Tibial artery (tissue), 4 donors: ENCODE results near the gene DPM2.

Source experiments
- DNase-seq, 2 donors: peaks; one replicate each; pipeline ENCODE4 v3.0.0-alpha.2; 2019
- H3K27ac ChIP-seq, 2 donors: fragments of 200-600 bp; sonication (generic) in 1 of 2; 1 replicate in 1 of 2; 2 replicates in 1 of 2; pipeline ENCODE4 v1.5.1; 2018 to 2019; ENCODE audit warnings: mild to moderate bottlenecking in 1 of 2
- H3K27me3 ChIP-seq, 2 donors: fragments of 200-600 bp; sonication (generic) in 1 of 2; one replicate each; pipeline versions ENCODE4 v1.5.1 to v1.6.0; 2016 to 2019
- H3K36me3 ChIP-seq, 3 donors: fragments of 200-600 bp; sonication (generic) in 2 of 3; one replicate each; pipeline ENCODE4 v1.5.1; 2016 to 2019; ENCODE audit warnings: mild to moderate bottlenecking in 2 of 3
- H3K4me1 ChIP-seq, 4 donors: fragments of 200-600 bp; sonication (generic) in 2 of 4; 1 replicate in 3 of 4; 2 replicates in 1 of 4; pipeline ENCODE4 v1.5.1; 2016 to 2019
- H3K4me3 ChIP-seq, 2 donors: fragments of 200-600 bp; sonication (generic) in 1 of 2; 1 replicate in 1 of 2; 2 replicates in 1 of 2; pipeline ENCODE4 v1.5.1; 2018 to 2019; ENCODE audit warnings: mild to moderate bottlenecking in 2 of 2
- H3K9me3 ChIP-seq, 3 donors: fragments of 200-600 bp; sonication (generic) in 1 of 3; one replicate each; pipeline ENCODE4 v1.5.1; 2016 to 2019
- intact Hi-C: fragments of 100-400 bp; cut with DNase I; formaldehyde crosslinking; loops from one replicate; pipeline ENCODE4 v1.15.0; 2023; ENCODE audit warnings: low total_unique reads
- TF ChIP-seq, protein P1 (sequence below), 2 experiments: fragments of 200-600 bp in 1 of 2; fragments of 450-650 bp in 1 of 2; IDR thresholded peaks; one replicate each; pipeline ENCODE4 v1.5.1; 2017 to 2019; ENCODE audit warnings: antibody characterized with exemption in 2 of 2, mild to moderate bottlenecking in 1 of 2, moderate library complexity in 1 of 2

The DPM2 gene

DNA sequence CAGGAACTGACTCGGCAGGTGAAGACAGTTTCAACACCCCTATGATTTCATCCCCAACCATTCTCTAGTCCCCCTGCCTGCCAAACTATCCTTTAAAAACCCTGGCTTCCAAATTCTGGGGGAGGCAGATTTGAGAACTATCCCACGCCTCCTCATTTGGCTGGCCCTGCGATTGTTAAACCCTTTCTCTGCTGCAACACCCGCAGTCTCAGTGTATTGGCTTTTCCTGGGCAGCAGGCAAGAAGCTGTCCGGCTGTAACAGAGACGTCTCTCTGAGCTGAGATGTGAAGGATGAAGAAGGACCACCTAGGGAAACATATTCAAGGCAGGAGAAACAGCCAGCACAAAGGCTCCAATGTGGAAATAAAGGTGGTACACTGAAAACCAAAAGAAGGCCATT, 44.8 kb downstream of the DPM2 start:
- Histone ChIP-seq H3K27ac (no peak overlapping the region), H3K36me3 (peaks cover 80 to 83% (median 81%) of the 10 kb centered on the region in 3 donors)
- intact Hi-C loops, result no loop called here

DNA sequence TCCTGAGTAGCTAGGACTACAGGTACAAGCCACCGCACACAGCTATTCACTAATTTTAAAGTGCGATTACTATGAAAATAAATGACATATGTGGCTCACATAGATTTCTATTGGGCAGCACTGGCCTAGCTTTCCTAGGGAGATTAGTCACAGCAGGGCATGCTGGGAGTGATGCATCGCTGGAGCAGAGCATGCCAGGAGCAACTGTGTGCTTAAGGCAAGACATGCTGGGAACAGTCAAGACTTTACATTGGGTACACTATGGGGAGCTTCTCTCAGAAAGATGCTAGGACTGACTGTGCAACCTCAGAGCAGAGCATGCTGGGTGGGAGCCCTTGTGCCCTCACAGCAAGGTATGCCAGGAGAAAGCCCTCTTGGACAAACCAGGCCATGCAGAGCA, 47.6 kb downstream of the DPM2 start:
- intact Hi-C loops, result no loop called here

More for the DNA sequence above, 44.8 kb downstream of the DPM2 start:
- Histone ChIP-seq H3K27me3 (no peaks in the 10 kb centered on the region), H3K4me1 (peaks cover 0 to 25% (median 20%) of the 10 kb centered on the region in 4 donors), H3K4me3 (no peak overlapping the region), H3K9me3 (no peaks in the 10 kb centered on the region)
- TF ChIP-seq, protein P1, sequence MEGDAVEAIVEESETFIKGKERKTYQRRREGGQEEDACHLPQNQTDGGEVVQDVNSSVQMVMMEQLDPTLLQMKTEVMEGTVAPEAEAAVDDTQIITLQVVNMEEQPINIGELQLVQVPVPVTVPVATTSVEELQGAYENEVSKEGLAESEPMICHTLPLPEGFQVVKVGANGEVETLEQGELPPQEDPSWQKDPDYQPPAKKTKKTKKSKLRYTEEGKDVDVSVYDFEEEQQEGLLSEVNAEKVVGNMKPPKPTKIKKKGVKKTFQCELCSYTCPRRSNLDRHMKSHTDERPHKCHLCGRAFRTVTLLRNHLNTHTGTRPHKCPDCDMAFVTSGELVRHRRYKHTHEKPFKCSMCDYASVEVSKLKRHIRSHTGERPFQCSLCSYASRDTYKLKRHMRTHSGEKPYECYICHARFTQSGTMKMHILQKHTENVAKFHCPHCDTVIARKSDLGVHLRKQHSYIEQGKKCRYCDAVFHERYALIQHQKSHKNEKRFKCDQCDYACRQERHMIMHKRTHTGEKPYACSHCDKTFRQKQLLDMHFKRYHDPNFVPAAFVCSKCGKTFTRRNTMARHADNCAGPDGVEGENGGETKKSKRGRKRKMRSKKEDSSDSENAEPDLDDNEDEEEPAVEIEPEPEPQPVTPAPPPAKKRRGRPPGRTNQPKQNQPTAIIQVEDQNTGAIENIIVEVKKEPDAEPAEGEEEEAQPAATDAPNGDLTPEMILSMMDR (IDR thresholded peaks at IDR 0.05), result no peak
- DNase-seq, result no peak

DNA sequence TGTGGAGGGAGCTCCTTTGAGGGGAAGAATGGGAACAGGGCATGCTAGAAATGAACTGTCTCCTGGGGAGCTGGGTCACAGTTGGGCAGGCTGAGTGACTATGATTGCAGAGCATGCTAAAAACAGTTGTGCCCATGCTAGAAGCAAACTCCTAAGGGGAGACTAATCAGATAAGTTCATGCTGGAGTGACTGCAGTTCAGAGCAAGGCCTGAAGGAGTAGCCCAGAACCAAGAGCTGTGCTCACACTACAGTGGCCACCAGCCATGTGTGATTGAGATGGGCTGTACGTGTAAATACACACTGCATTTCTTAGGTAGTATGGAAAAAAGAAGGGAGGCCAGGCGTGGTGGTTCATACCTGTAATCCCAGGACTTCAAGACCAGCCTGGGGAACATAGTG, 49.9 kb downstream of the DPM2 start:
- Histone ChIP-seq H3K9me3 (no peaks in the 10 kb centered on the region), H3K4me3 (no peak overlapping the region), H3K36me3 (peaks cover 73 to 98% (median 81%) of the 10 kb centered on the region in 3 donors), H3K27me3 (no peaks in the 10 kb centered on the region), H3K4me1 (peaks cover 0 to 21% (median 18%) of the 10 kb centered on the region in 4 donors), H3K27ac (no peak overlapping the region)
- TF ChIP-seq, protein P1 (IDR thresholded peaks at IDR 0.05), result no peak
- intact Hi-C loops, result no loop called here
- DNase-seq, result no peak

More for the DNA sequence above, 47.6 kb downstream of the DPM2 start:
- TF ChIP-seq, protein P1 (IDR thresholded peaks at IDR 0.05), result no peak
- Histone ChIP-seq H3K9me3 (no peaks in the 10 kb centered on the region), H3K27ac (no peak overlapping the region), H3K27me3 (no peaks in the 10 kb centered on the region), H3K4me3 (no peak overlapping the region), H3K4me1 (peaks cover 0 to 13% (median 8%) of the 10 kb centered on the region in 4 donors), H3K36me3 (peaks cover 91 to 99% (median 95%) of the 10 kb centered on the region in 3 donors)
- no peak for DNase-seq

DNA sequence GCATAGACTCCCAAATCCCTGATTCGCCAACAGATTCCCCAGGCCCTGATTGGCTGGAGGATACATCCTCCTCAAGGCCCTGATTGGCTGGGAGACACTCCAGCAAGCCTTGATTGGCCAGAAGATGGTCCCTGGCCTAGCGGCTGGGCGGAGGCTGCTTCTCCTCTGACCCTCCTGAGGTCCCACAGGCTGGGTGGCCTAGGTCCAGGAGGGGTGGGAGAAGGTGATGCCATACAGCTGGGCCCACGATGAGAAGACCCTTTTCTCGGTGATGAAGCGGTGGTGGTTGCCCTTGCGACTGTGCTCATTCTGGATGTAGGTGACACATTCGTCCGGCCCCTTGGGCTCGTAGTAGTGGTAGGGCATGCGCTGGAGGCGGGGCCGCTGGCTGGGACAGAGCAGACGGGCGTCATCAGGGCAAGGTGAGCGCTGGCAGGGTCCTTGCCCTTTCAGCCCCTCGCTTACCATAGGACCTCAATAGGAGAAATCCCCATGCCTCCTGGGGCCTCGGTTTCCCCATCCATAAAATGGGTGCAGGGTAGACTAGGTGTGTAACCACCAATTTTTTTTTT, 51.2 kb downstream of the DPM2 start:
- H3K36me3 ChIP-seq, result peaks cover 65 to 88% (median 69%) of the 10 kb centered on the region in 3 donors
- intact Hi-C loops, result no loop called here

DNA sequence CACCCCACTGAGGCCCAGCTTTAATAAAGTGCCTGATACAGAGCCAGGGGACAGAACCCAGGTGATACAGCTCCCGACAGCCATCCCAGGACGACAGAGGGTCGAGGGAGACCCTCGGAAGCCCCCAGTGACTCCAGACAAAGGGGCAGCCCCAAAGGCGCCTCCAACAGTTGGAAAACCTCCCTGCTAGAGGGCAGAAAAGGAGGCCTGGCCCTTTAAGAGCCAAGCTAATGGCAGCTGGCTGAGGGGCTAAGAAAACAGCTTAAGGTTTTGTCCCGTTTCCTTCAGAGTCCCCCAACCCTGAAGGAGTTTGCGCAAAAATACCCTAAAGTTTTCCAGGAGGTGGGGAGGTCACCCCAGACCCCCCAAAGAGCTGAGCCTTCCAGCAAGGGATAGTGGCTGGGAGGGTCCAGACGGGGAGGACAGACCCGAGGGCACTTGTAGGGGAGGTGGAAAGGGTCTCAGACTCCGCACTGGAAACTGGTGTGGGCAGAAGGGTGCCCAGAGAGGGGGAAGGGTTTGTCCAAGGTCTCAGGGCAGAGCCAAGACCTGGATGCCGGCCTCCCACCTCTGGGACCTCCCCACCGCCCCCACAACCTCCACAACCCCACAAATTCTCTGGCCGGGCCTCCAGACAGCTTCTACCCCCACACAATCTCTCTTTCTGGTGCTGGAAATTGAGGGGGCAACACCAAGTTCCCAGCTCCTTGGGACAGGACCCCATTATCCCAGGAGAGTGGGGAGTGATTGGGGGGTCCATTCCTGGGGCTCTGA, 52.0 kb downstream of the DPM2 start:
- H3K36me3 ChIP-seq, result peaks cover 59 to 80% (median 63%) of the 10 kb centered on the region in 3 donors
- intact Hi-C loops, result no loop called here
- no peaks in the 10 kb centered on the region for H3K9me3 ChIP-seq
- peaks cover 0 to 21% (median 18%) of the 10 kb centered on the region in 4 donors for H3K4me1 ChIP-seq
- H3K4me3 ChIP-seq, result no peak overlapping the region
- no peak for DNase-seq
- TF ChIP-seq, protein P1 (IDR thresholded peaks at IDR 0.05), result no peak
- H3K27me3 ChIP-seq, result no peaks in the 10 kb centered on the region
- H3K27ac ChIP-seq, result peak overlapping the region; percentile 35 to 38

More for the DNA sequence above, 51.2 kb downstream of the DPM2 start:
- Histone ChIP-seq H3K27me3 (no peaks in the 10 kb centered on the region), H3K4me1 (peaks cover 0 to 21% (median 18%) of the 10 kb centered on the region in 4 donors), H3K4me3 (no peak overlapping the region), H3K9me3 (no peaks in the 10 kb centered on the region), H3K27ac (no peak overlapping the region)
- TF ChIP-seq, protein P1 (IDR thresholded peaks at IDR 0.05), result no peak
- DNase-seq, result no peak
